Ishikawa (cell line): ENCODE results near the gene LRFN2.

Experiments
- CEBPB ChIP-seq: IDR thresholded peaks from 2 replicates; pipeline ENCODE4 v1.6.1; 2012
- CREB1 ChIP-seq: IDR thresholded peaks from 2 replicates; pipeline ENCODE4 v1.6.1; 2012; ENCODE audit warnings: low read depth
- EGR1 ChIP-seq: IDR thresholded peaks from 2 replicates; pipeline ENCODE4 v1.6.1; 2012
- EP300 ChIP-seq: IDR thresholded peaks from 2 replicates; pipeline ENCODE4 v1.6.1; 2012; ENCODE audit warnings: borderline replicate concordance
- FOXM1 ChIP-seq: IDR thresholded peaks from 2 replicates; pipeline ENCODE4 v1.6.1; 2012; ENCODE audit warnings: low read depth, borderline replicate concordance
- NFIC ChIP-seq: IDR thresholded peaks from 2 replicates; pipeline ENCODE4 v1.6.1; 2012
- RAD21 ChIP-seq: IDR thresholded peaks from 2 replicates; pipeline ENCODE4 v1.6.1; 2012; ENCODE audit warnings: low read depth
- TAF1 ChIP-seq: IDR thresholded peaks from 2 replicates; pipeline ENCODE4 v1.6.1; 2012; ENCODE audit warnings: low read depth, mild to moderate bottlenecking
- TEAD4 ChIP-seq: IDR thresholded peaks from 2 replicates; pipeline ENCODE4 v1.6.1; 2012
- YY1 ChIP-seq: IDR thresholded peaks from 2 replicates; pipeline ENCODE4 v1.6.1; 2012; ENCODE audit warnings: low read depth
- ZBTB7A ChIP-seq: IDR thresholded peaks from 2 replicates; pipeline ENCODE4 v1.6.1; 2012; ENCODE audit warnings: low read depth
- TF ChIP-seq, protein P1 (sequence below): IDR thresholded peaks from 2 replicates; pipeline ENCODE4 v1.6.1; 2012
- TF ChIP-seq, protein P2 (sequence below): IDR thresholded peaks from 2 replicates; pipeline ENCODE4 v1.6.1; 2012
- TF ChIP-seq, protein P3 (sequence below): IDR thresholded peaks from 2 replicates; pipeline ENCODE4 v1.6.1; 2012; ENCODE audit warnings: low read depth, mild to moderate bottlenecking

DNA sequence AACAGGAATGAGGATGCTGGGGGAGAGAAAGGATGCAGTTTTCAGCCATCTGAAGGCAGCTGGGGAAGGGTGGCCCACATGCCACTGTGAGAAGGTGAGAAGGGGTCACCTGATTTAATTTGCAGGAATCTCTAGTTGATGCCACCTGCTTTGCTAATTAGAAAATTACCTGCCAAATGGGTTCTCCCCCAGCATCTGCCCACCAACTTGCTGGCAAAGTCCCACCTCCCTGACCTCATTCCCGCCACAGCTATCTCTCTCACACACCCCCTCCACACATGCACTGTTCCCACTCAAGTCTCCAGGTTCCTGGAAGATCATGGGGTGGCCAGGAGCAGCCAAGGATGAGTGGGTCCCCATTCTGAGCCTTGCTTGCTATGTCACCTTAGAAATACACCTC, 70.7 kb downstream of the LRFN2 start:
- TF ChIP-seq RAD21 (no peak), ZBTB7A (no peak), EP300 (no peak), YY1 (no peak), TEAD4 (no peak), CREB1 (no peak), FOXM1 (no peak), EGR1 (no peak), TAF1 (no peak), NFIC (no peak), CEBPB (no peak)
- TF ChIP-seq, protein P1, sequence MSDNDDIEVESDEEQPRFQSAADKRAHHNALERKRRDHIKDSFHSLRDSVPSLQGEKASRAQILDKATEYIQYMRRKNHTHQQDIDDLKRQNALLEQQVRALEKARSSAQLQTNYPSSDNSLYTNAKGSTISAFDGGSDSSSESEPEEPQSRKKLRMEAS = no peak
- TF ChIP-seq, protein P2, sequence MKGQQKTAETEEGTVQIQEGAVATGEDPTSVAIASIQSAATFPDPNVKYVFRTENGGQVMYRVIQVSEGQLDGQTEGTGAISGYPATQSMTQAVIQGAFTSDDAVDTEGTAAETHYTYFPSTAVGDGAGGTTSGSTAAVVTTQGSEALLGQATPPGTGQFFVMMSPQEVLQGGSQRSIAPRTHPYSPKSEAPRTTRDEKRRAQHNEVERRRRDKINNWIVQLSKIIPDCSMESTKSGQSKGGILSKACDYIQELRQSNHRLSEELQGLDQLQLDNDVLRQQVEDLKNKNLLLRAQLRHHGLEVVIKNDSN = no peak
- TF ChIP-seq, protein P3, sequence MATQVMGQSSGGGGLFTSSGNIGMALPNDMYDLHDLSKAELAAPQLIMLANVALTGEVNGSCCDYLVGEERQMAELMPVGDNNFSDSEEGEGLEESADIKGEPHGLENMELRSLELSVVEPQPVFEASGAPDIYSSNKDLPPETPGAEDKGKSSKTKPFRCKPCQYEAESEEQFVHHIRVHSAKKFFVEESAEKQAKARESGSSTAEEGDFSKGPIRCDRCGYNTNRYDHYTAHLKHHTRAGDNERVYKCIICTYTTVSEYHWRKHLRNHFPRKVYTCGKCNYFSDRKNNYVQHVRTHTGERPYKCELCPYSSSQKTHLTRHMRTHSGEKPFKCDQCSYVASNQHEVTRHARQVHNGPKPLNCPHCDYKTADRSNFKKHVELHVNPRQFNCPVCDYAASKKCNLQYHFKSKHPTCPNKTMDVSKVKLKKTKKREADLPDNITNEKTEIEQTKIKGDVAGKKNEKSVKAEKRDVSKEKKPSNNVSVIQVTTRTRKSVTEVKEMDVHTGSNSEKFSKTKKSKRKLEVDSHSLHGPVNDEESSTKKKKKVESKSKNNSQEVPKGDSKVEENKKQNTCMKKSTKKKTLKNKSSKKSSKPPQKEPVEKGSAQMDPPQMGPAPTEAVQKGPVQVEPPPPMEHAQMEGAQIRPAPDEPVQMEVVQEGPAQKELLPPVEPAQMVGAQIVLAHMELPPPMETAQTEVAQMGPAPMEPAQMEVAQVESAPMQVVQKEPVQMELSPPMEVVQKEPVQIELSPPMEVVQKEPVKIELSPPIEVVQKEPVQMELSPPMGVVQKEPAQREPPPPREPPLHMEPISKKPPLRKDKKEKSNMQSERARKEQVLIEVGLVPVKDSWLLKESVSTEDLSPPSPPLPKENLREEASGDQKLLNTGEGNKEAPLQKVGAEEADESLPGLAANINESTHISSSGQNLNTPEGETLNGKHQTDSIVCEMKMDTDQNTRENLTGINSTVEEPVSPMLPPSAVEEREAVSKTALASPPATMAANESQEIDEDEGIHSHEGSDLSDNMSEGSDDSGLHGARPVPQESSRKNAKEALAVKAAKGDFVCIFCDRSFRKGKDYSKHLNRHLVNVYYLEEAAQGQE = no peak
